ENCODE measurements around the gene ENOX1. TPM values are rescaled to one million over a fixed set of nuclear protein-coding genes. Genes with fewer than 3 reads are reported as not detected.

ENOX1 gene
- total and polyA plus RNA-seq, 2 donors (not counting 3 experiments of a cell fraction or from before 2014, with no cell fraction given) = 0.17 to 0.97 TPM

DNA sequence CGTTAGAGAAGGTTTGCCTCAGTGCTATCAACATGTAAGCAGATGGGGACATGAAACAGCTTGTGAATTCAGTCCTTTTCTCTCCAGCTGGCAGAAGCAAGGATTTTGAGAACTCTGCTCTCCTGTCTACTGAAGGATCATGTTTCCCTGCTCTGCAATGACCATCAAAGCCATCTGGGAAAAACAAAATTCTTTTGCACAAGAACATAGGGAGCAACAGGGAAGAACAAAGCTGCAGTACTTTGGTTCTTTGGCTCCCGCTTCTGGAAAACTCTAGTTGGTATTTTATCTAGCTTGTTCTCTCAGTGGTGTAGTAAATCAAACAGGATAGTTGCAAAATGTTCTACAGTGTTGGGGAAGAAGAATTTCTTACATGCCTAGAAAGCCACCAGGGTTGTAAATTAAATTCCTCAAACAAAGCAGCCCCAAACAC lies 270.4 kb downstream of the ENOX1 start:
- Histone ChIP-seq H3K9me3 (replicated peaks; ENCODE audit: control insufficient read depth, insufficient read depth, low read length) (no peaks in the 10 kb centered on the region), H3K9me1 (replicated peaks; ENCODE audit: control insufficient read depth, extremely low read depth, insufficient read depth, low read length) (no peaks in the 10 kb centered on the region), H2AFZ (ENCODE audit: low read depth, low read length) (no peak overlapping the region), H3K9ac (replicated peaks; ENCODE audit: extremely low read depth, insufficient read depth, low read length) (no peak overlapping the region), H3K4me1 (ENCODE audit: control insufficient read depth, extremely low read depth, insufficient read depth, low read length) (no peaks in the 10 kb centered on the region), H3K4me2 (ENCODE audit: insufficient read depth, low read length) (no peak overlapping the region), H3K27me3 (ENCODE audit: control insufficient read depth in 2 of 2, insufficient read depth in 2 of 2, low read length in 2 of 2) (no peaks in the 10 kb centered on the region), H3K27ac (ENCODE audit: insufficient read depth, low read depth, low read length) (no peak overlapping the region), H3K79me2 (ENCODE audit: control insufficient read depth, insufficient read depth, low read length) (no peaks in the 10 kb centered on the region), H3K4me3 (replicated peaks in 1 of 3; ENCODE audit: insufficient read depth in 1 of 3, low read depth in 1 of 3, low read length in 3 of 3) (no peak overlapping the region), H3K36me3 (ENCODE audit: control insufficient read depth in 2 of 2, extremely low read depth in 1 of 2, insufficient read depth in 2 of 2, low read length in 2 of 2) (no peaks in the 10 kb centered on the region), H4K20me1 (replicated peaks; ENCODE audit: control insufficient read depth, extremely low read depth, insufficient read depth, low read length) (no peaks in the 10 kb centered on the region)
- intact Hi-C loops (cut with micrococcal nuclease) (no loop called here), dilution Hi-C loops (cut with MboI; ENCODE audit: extremely low pct_ligation_motif_present, low sequenced_read_pairs) (no loop called here)
- FAIRE-seq = no peak
- TF ChIP-seq JUN (IDR thresholded peaks at IDR 0.05; ENCODE audit: borderline replicate concordance, insufficient read depth, insufficient read length, low read depth) (no peak), POLR2A (IDR thresholded peaks at IDR 0.05; ENCODE audit: low read depth, low read length) (no peak)
- TF ChIP-seq, protein P1, sequence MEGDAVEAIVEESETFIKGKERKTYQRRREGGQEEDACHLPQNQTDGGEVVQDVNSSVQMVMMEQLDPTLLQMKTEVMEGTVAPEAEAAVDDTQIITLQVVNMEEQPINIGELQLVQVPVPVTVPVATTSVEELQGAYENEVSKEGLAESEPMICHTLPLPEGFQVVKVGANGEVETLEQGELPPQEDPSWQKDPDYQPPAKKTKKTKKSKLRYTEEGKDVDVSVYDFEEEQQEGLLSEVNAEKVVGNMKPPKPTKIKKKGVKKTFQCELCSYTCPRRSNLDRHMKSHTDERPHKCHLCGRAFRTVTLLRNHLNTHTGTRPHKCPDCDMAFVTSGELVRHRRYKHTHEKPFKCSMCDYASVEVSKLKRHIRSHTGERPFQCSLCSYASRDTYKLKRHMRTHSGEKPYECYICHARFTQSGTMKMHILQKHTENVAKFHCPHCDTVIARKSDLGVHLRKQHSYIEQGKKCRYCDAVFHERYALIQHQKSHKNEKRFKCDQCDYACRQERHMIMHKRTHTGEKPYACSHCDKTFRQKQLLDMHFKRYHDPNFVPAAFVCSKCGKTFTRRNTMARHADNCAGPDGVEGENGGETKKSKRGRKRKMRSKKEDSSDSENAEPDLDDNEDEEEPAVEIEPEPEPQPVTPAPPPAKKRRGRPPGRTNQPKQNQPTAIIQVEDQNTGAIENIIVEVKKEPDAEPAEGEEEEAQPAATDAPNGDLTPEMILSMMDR (IDR thresholded peaks at IDR 0.05; ENCODE audit: extremely low read depth in 1 of 2, insufficient read depth in 1 of 2, low read depth in 1 of 2, low read length in 2 of 2) = no peak
- CTCF ChIA-PET = no interaction called here
- DNase-seq (ENCODE audit: low read depth, low spot score) = no peak
- BruUV-seq (replicated peaks) = no TSS peak
- POLR2A ChIA-PET = no interaction called here

DNA sequence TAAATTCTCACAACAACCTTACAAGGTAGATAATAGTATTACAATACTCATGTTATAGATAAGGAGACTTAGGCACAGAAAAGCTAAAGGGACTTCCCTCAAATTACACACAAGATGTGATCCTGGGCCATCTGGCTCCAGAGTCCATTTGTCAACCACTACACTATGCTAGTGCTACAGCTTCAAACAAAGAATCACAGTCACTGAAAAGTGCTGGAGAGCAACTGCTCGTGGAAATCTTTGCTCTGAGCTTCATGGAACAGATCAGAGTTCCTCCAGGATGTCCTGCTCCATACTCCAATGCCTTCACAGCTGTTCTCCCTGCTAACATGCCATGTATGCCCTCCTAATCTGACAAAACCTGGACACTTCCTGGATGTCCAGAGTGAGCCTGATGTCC lies 271.2 kb downstream of the ENOX1 start:
- DNase-seq (ENCODE audit: low read depth, low spot score) (no peak), FAIRE-seq (no peak)
- no TSS peak for BruUV-seq (replicated peaks)
- CTCF ChIA-PET = no interaction called here
- no peaks in the 10 kb centered on the region for H3K27me3 ChIP-seq (ENCODE audit: control insufficient read depth in 2 of 2, insufficient read depth in 2 of 2, low read length in 2 of 2)
- POLR2A ChIA-PET = no interaction called here
- H3K4me3 ChIP-seq (replicated peaks in 1 of 3; ENCODE audit: insufficient read depth in 1 of 3, low read depth in 1 of 3, low read length in 3 of 3) = no peak overlapping the region
- dilution Hi-C loops (cut with MboI; ENCODE audit: extremely low pct_ligation_motif_present, low sequenced_read_pairs) (no loop called here), intact Hi-C loops (cut with micrococcal nuclease) (no loop called here)
- H3K79me2 ChIP-seq (ENCODE audit: control insufficient read depth, insufficient read depth, low read length) = no peaks in the 10 kb centered on the region
- H3K9ac ChIP-seq (replicated peaks; ENCODE audit: extremely low read depth, insufficient read depth, low read length) = no peak overlapping the region
- no peaks in the 10 kb centered on the region for H3K4me1 ChIP-seq (ENCODE audit: control insufficient read depth, extremely low read depth, insufficient read depth, low read length)
- H3K36me3 ChIP-seq (ENCODE audit: control insufficient read depth in 2 of 2, extremely low read depth in 1 of 2, insufficient read depth in 2 of 2, low read length in 2 of 2) = no peaks in the 10 kb centered on the region
- H3K9me3 ChIP-seq (replicated peaks; ENCODE audit: control insufficient read depth, insufficient read depth, low read length) = no peaks in the 10 kb centered on the region
- no peak for TF ChIP-seq FOS (IDR thresholded peaks at IDR 0.05; ENCODE audit: borderline replicate concordance, insufficient read depth, low read length)
- no peak for TF ChIP-seq JUN (IDR thresholded peaks at IDR 0.05; ENCODE audit: borderline replicate concordance, insufficient read depth, insufficient read length, low read depth)
- TF ChIP-seq MYC (IDR thresholded peaks at IDR 0.05; ENCODE audit: low read depth, low read length) = no peak
- TF ChIP-seq EZH2 (IDR thresholded peaks at IDR 0.05; ENCODE audit: borderline replicate concordance, low read depth, low read length, severe bottlenecking) = no peak
- no peak for TF ChIP-seq POLR2AphosphoS5 (IDR thresholded peaks at IDR 0.05; ENCODE audit: insufficient read depth, low read depth, low read length)
- TF ChIP-seq, protein P1 (IDR thresholded peaks at IDR 0.05; ENCODE audit: extremely low read depth in 1 of 2, insufficient read depth in 1 of 2, low read depth in 1 of 2, low read length in 2 of 2) = no peak
- no peak for TF ChIP-seq POLR2A (IDR thresholded peaks at IDR 0.05; ENCODE audit: low read depth, low read length)
- TF ChIP-seq GATA2 (IDR thresholded peaks at IDR 0.05; ENCODE audit: insufficient read depth, insufficient read length, low read depth, low read length) = no peak
- TF ChIP-seq, protein P2, sequence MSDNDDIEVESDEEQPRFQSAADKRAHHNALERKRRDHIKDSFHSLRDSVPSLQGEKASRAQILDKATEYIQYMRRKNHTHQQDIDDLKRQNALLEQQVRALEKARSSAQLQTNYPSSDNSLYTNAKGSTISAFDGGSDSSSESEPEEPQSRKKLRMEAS (IDR thresholded peaks at IDR 0.05; ENCODE audit: insufficient read depth, insufficient read length) = no peak
- no peak overlapping the region for H3K27ac ChIP-seq (ENCODE audit: insufficient read depth, low read depth, low read length)
- no peak overlapping the region for H3K4me2 ChIP-seq (ENCODE audit: insufficient read depth, low read length)
- no peak overlapping the region for H2AFZ ChIP-seq (ENCODE audit: low read depth, low read length)
- no peaks in the 10 kb centered on the region for H4K20me1 ChIP-seq (replicated peaks; ENCODE audit: control insufficient read depth, extremely low read depth, insufficient read depth, low read length)
- no peaks in the 10 kb centered on the region for H3K9me1 ChIP-seq (replicated peaks; ENCODE audit: control insufficient read depth, extremely low read depth, insufficient read depth, low read length)
